Small intestine (tissue), 7 donors: ENCODE measurements around the gene TMEM59L. TPM values are rescaled to one million over a fixed set of nuclear protein-coding genes. Genes with fewer than 3 reads are reported as not detected.

Experiments
- DNase-seq, 2 donors: peaks; one replicate each; pipeline versions ENCODE4 v3.0.0 to v3.0.0-alpha.2; 2013
- FAIRE-seq: peaks from 2 replicates; lab custom pipeline; 2012; peaks lifted over from hg19 to GRCh38; lab: Jason Lieb, UNC
- H3K27ac ChIP-seq, 3 donors: one replicate each; pipeline ENCODE4 v1.5.1; 2013; ENCODE audit warnings: low read length in 2 of 3, mild to moderate bottlenecking in 2 of 3, control low read depth in 1 of 3, inconsistent platforms in 1 of 3, low read depth in 1 of 3, moderate library complexity in 1 of 3
- H3K27me3 ChIP-seq, 3 donors: one replicate each; pipeline ENCODE4 v1.6.1; 2013; ENCODE audit warnings: low read length in 3 of 3, inconsistent platforms in 1 of 3; ENCODE audit not compliant: control insufficient read depth in 3 of 3, insufficient read depth in 3 of 3
- H3K36me3 ChIP-seq, 3 donors: one replicate each; pipeline ENCODE4 v1.6.1; 2013; ENCODE audit warnings: low read length in 3 of 3, inconsistent platforms in 1 of 3, low read depth in 1 of 3, mild to moderate bottlenecking in 1 of 3, moderate library complexity in 1 of 3; ENCODE audit not compliant: control insufficient read depth in 3 of 3, insufficient read depth in 2 of 3
- H3K4me1 ChIP-seq, 3 donors: one replicate each; pipeline ENCODE4 v1.6.1; 2013; ENCODE audit warnings: low read length in 2 of 3, inconsistent platforms in 1 of 3, low read depth in 1 of 3, mild to moderate bottlenecking in 1 of 3, moderate library complexity in 1 of 3; ENCODE audit not compliant: control insufficient read depth in 3 of 3, insufficient read depth in 2 of 3
- H3K4me3 ChIP-seq, 3 donors: one replicate each; pipeline ENCODE4 v1.5.1; 2013; ENCODE audit warnings: low read length in 3 of 3, control low read depth in 1 of 3, inconsistent platforms in 1 of 3, low read depth in 1 of 3, mild to moderate bottlenecking in 1 of 3, moderate library complexity in 1 of 3
- H3K9me3 ChIP-seq, 2 donors: one replicate each; pipeline ENCODE4 v1.6.1; 2013; ENCODE audit warnings: low read depth in 1 of 2, low read length in 1 of 2; ENCODE audit not compliant: control insufficient read depth in 2 of 2, insufficient read depth in 1 of 2
- WGBS, 3 donors: extraction: QIAGEN DNeasy Blood & Tissue Kit; methylation state at CpG; one replicate each; pipeline ENCODE4 v1.1.7; 2013; 5-methylcytosine and 5-hydroxymethylcytosine counted together
- polyA plus RNA-seq, 4 donors: library from polyadenylated mRNA; stranded (reverse) in 3 of 4; unstranded in 1 of 4; fragments of 200-250 nt in 3 of 4; fragments of 120-200 nt in 1 of 4; gene quantifications; one replicate each; pipeline versions ENCODE4 v1.2.1 to v1.2.3, GENCODE V29; 2013
- donor health status: healthy with polysubstance abuse.
- donor health status: control.
- donor health status: control.
- donor health status: Bipolar disorder and iron deficiency.
- donor health status: healthy.

Gene TMEM59L
- polyA plus RNA-seq, 4 donors: 1.3 to 8.5 (median 1.6) TPM; not detected in 1

GRCh38 chr19:18618236-18618635 is 5.6 kb downstream of the TMEM59L start:
- no peaks in the 10 kb centered on the region for H3K4me1 ChIP-seq
- no peak overlapping the region for H3K27ac ChIP-seq
- peaks cover 7 to 42% (median 11%) of the 10 kb centered on the region in 3 donors for H3K27me3 ChIP-seq
- DNase-seq (no peak), FAIRE-seq (no peak)
- H3K4me3 ChIP-seq: no peak overlapping the region
- H3K9me3 ChIP-seq: peaks cover 0 to 9% of the 10 kb centered on the region in 2 donors
- H3K36me3 ChIP-seq: no peaks in the 10 kb centered on the region
- WGBS, 3 donors: 85 to 91% (median 87%) methylated on average over 13 of the region's 13 CpGs

- H3K9me3 ChIP-seq: peaks cover 0 to 9% of the 10 kb centered on the region in 2 donors
- peaks cover 0 to 24% (median 3%) of the 10 kb centered on the region in 3 donors for H3K27me3 ChIP-seq
- no peaks in the 10 kb centered on the region for H3K36me3 ChIP-seq
- DNase-seq (no peak), FAIRE-seq (no peak)
- H3K4me3 ChIP-seq: no peak overlapping the region
- H3K27ac ChIP-seq: no peak overlapping the region
- WGBS, 3 donors: 83 to 94% (median 84%) methylated on average over 6 to 10 of the region's 10 CpGs
- H3K4me1 ChIP-seq: no peaks in the 10 kb centered on the region
Observed at GRCh38 chr19:18620311-18620710, 7.6 kb downstream of the TMEM59L start.

- 49 to 76% (median 67%) methylated on average over 7 of the region's 7 CpGs for WGBS, 3 donors
- DNase-seq (no peak), FAIRE-seq (no peak)
- H3K27ac ChIP-seq: no peak overlapping the region
- H3K27me3 ChIP-seq: peaks cover 0 to 22% (median 3%) of the 10 kb centered on the region in 3 donors
- H3K9me3 ChIP-seq: peaks cover 0 to 9% of the 10 kb centered on the region in 2 donors
- no peaks in the 10 kb centered on the region for H3K36me3 ChIP-seq
- H3K4me1 ChIP-seq: no peaks in the 10 kb centered on the region
- H3K4me3 ChIP-seq: no peak overlapping the region
Observed at GRCh38 chr19:18620902-18621301, 8.2 kb downstream of the TMEM59L start.

- FAIRE-seq (no peak), DNase-seq (no peak)
- Histone ChIP-seq H3K27ac (no peak overlapping the region), H3K9me3 (peaks cover 0 to 3% of the 10 kb centered on the region in 2 donors), H3K4me3 (no peak overlapping the region), H3K36me3 (no peaks in the 10 kb centered on the region), H3K4me1 (no peaks in the 10 kb centered on the region), H3K27me3 (peaks cover 0 to 29% (median 0%) of the 10 kb centered on the region in 3 donors)
- 65 to 67% (median 66%) methylated on average over 2 of the region's 2 CpGs for WGBS, 3 donors
Observed at GRCh38 chr19:18626906-18627305, 14.2 kb downstream of the TMEM59L start.

GRCh38 chr19:18629166-18630088 is 16.8 kb downstream of the TMEM59L start:
- DNase-seq (peak in 1 of 2 donors; percentile 36), FAIRE-seq (no peak)
- Histone ChIP-seq H3K27ac (peak overlapping the region in 1 of 3 donors; percentile 30), H3K36me3 (no peaks in the 10 kb centered on the region), H3K4me1 (no peaks in the 10 kb centered on the region), H3K27me3 (peaks cover 0 to 21% (median 0%) of the 10 kb centered on the region in 3 donors), H3K9me3 (peaks cover 0 to 3% of the 10 kb centered on the region in 2 donors), H3K4me3 (no peak overlapping the region)
- WGBS, 3 donors: 61 to 71% (median 64%) methylated on average over 15 of the region's 15 CpGs

GRCh38 chr19:18633321-18633720 is 20.7 kb downstream of the TMEM59L start:
- peak; percentile 26 to 27 for DNase-seq
- Histone ChIP-seq H3K4me3 (no peak overlapping the region), H3K9me3 (peaks cover 0 to 3% of the 10 kb centered on the region in 2 donors), H3K36me3 (no peaks in the 10 kb centered on the region), H3K27me3 (peaks cover 0 to 11% (median 0%) of the 10 kb centered on the region in 3 donors), H3K27ac (no peak overlapping the region), H3K4me1 (peaks cover 3 to 19% (median 5%) of the 10 kb centered on the region in 3 donors)
- no peak for FAIRE-seq
- 20 to 67% (median 33%) methylated on average over 8 of the region's 8 CpGs for WGBS, 3 donors

GRCh38 chr19:18634612-18635297 is 22.1 kb downstream of the TMEM59L start:
- DNase-seq (peak; percentile 21 to 39), FAIRE-seq (no peak)
- peaks cover 3 to 21% (median 5%) of the 10 kb centered on the region in 3 donors for H3K4me1 ChIP-seq
- peaks cover 0 to 2% of the 10 kb centered on the region in 2 donors for H3K9me3 ChIP-seq
- H3K27ac ChIP-seq: peak overlapping the region in 1 of 3 donors; percentile 33
- 19 to 38% (median 32%) methylated on average over 12 of the region's 12 CpGs for WGBS, 3 donors
- H3K4me3 ChIP-seq: no peak overlapping the region
- H3K27me3 ChIP-seq: peaks cover 0 to 3% (median 0%) of the 10 kb centered on the region in 3 donors
- H3K36me3 ChIP-seq: no peaks in the 10 kb centered on the region

- H3K27ac ChIP-seq: no peak overlapping the region
- H3K9me3 ChIP-seq: no peaks in the 10 kb centered on the region
- peaks cover 3 to 21% (median 5%) of the 10 kb centered on the region in 3 donors for H3K4me1 ChIP-seq
- FAIRE-seq (no peak), DNase-seq (no peak)
- 13 to 38% (median 19%) methylated on average over 2 to 6 of the region's 6 CpGs for WGBS, 3 donors
- no peaks in the 10 kb centered on the region for H3K27me3 ChIP-seq
- no peak overlapping the region for H3K4me3 ChIP-seq
- peaks cover 0 to under 1% (median 0%) of the 10 kb centered on the region in 3 donors for H3K36me3 ChIP-seq
Observed at GRCh38 chr19:18635831-18636182, 23.1 kb downstream of the TMEM59L start.
